GM12874 (cell line): ENCODE data around the gene NDUFS8.

Experiments used
- TF ChIP-seq, protein P1 (sequence below): IDR thresholded peaks from 2 replicates; pipeline ENCODE4 v1.5.1; 2011; ENCODE audit warnings: low read depth, mild to moderate bottlenecking, control low read depth, low read length, moderate library complexity; ENCODE audit not compliant: insufficient read depth

NDUFS8 gene

GRCh38 chr11:68047437-68048290, 17.2 kb downstream of the NDUFS8 start:
- TF ChIP-seq, protein P1, sequence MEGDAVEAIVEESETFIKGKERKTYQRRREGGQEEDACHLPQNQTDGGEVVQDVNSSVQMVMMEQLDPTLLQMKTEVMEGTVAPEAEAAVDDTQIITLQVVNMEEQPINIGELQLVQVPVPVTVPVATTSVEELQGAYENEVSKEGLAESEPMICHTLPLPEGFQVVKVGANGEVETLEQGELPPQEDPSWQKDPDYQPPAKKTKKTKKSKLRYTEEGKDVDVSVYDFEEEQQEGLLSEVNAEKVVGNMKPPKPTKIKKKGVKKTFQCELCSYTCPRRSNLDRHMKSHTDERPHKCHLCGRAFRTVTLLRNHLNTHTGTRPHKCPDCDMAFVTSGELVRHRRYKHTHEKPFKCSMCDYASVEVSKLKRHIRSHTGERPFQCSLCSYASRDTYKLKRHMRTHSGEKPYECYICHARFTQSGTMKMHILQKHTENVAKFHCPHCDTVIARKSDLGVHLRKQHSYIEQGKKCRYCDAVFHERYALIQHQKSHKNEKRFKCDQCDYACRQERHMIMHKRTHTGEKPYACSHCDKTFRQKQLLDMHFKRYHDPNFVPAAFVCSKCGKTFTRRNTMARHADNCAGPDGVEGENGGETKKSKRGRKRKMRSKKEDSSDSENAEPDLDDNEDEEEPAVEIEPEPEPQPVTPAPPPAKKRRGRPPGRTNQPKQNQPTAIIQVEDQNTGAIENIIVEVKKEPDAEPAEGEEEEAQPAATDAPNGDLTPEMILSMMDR, result no peak

DNA sequence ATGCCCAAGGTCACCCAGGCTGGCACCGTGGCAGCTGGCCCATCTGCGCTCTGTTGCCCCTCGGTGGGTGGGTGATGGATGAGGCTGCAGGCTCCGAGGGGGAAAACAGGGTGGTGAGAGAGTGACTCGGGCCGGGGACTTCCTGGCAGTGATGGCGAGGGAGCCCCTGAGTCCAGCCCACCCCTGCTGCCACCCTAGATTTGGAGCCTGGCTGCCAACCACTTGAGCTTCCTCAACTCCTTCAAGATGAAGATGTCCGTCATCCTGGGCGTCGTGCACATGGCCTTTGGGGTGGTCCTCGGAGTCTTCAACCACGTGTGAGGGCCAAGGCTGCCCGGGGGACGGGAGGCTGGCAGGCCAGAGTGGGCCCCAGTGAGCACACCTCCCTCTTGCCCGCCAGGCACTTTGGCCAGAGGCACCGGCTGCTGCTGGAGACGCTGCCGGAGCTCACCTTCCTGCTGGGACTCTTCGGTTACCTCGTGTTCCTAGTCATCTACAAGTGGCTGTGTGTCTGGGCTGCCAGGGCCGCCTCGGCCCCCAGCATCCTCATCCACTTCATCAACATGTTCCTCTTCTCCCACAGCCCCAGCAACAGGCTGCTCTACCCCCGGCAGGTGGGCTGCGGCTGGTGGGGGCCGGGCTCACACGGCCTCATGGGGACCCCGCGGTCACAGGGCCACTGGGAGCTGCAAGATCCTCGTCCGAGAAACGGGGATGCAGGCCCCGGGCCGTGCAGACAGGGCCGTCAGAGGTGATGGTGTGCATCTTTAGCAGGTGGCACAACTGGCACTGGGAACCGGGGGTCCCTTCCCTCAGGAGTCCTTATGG, 18.4 kb downstream of the NDUFS8 start:
- TF ChIP-seq, protein P1, result no peak

- TF ChIP-seq, protein P1, result no peak
These were observed 19.3 kb downstream of the NDUFS8 start for GRCh38 chr11:68049509-68050370.

GRCh38 chr11:68050371-68050841, 19.9 kb downstream of the NDUFS8 start:
- TF ChIP-seq, protein P1, result no peak

GRCh38 chr11:68051191-68052136, 21.0 kb downstream of the NDUFS8 start:
- TF ChIP-seq, protein P1, result no peak

DNA sequence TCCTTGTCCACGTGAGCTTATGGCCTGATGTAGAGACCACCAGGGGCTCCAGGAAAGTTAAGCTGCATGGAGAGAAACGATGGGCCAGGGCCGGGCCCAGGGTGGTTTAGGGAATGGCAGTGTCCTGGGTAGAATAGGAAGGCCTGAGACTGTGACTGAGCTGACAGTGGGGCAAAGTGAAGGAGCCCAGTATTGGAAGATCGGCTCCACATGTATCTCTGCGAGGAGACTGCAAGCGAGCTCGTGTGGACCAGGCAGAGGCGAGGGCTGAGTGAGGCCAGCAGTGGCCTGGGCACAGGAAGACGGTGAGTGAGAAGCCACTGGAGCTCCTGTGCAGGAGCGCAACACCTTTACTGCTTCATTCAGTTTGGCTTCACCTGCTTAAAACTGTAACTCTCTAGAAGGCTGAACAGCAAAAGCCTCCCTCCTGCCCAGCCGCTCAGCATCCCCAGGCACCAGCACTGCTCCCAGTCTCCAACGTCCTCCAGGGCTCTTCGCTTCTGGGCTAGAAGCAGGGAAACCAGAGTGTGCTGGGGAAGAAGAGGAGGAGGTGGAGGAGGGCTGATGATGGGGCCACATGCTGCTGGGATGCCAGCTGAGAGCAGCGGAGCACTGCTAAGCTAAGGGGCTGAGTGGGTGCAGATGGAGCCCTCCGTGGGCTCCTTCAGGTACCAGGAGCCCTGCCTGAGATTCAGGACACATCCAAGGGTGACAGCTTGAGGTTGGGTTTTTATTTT, 21.8 kb downstream of the NDUFS8 start:
- TF ChIP-seq, protein P1, result no peak
